HG03039 (cell line): ENCODE measurements around the gene UBE2B.
"Not testable (repeated sequence)": the region's sequence is repeated elsewhere in the genome, so short reads cannot be mapped to it uniquely, and the experiment has no call there.

ENCODE experiments used
- ATAC-seq: cut with Tn5 transposase; IDR thresholded peaks from one replicate; pipeline ENCODE4 v1.9.1; 2021; ENCODE audit warnings: mild to moderate bottlenecking, moderate library complexity; ENCODE audit not compliant: unreplicated experiment

Gene UBE2B

DNA sequence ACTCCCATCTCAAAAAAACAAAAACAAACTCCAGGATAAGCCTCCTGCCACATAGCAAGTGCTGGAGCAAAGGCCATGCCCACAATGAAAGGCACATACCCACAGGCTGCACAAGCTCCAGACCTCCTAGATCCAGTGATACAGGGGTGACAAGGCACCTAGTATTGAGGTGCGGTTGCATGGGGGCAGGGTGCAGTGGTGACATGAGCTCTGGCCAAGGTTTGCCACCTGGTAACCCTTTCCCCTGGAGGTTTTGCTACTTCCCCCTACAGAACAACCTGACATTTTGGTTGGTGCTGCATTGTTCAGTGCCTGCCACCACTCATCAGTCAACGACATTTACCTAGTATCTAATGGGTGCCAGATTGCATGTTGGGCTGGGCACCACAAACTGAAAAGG lies 25.8 kb downstream of the UBE2B start:
- no peak for ATAC-seq

DNA sequence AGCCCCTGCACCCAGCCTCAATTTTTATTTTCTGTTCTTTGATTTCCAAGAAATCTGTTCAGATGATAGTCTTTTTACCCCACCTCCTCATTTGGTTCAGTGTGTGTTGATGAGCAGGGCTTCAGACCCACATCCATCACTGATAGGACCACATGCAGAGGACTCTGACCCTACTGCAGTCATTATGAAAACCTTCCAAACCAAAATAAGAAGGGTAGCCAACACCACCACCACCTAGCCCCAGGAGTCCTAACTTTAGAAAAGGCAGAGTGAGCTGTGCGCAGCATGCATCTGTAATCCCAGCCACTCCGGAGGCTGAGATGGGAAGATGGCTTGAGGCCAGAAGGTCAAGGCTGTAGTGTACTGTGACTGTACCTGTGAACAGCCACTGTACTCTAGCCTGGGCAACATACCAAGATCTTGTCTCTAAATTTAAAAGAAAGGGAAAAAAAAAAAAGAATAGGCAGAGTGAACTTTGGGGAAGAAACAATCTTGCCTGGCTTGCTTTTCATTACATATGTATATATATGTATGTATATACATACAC lies 27.3 kb downstream of the UBE2B start:
- no peak for ATAC-seq

DNA sequence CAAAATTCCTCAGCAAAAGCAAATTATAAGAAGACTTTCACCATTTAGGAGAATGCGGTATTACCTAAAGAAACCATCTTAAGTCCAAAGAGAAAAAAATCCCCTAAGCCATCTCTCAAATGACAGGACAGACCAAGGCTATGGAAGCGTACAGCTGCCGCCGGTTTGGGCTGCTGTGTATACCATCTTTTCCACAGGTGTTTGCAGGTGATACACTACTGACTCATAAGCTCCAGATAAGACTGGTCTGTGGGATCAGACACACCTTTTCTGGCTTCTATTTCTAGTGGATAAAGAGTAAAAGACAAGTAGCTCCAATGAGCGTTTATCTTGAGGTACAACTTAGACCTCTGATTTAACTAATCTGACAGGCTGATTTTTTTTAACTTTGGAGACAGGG lies 32.6 kb downstream of the UBE2B start:
- ATAC-seq, result no peak

DNA sequence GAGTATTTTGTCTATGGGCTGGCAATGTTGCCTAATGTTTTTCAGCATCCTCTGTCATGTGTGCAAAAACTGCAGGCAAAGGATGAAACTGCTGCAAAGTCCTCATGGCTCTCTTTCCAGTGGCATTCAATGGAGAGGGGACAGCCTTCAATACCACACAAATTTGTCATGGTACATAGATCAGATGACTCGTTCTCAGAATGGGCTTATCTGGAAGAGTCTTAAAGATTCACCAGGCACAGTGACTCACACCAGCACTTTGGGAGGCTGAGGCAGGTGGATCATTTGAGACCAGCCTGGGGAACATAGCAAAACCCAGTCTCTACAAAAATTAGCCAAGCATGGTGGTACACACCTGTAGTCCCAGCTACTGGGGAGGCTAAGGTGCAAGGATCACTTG lies 35.0 kb downstream of the UBE2B start:
- no peak for ATAC-seq

DNA sequence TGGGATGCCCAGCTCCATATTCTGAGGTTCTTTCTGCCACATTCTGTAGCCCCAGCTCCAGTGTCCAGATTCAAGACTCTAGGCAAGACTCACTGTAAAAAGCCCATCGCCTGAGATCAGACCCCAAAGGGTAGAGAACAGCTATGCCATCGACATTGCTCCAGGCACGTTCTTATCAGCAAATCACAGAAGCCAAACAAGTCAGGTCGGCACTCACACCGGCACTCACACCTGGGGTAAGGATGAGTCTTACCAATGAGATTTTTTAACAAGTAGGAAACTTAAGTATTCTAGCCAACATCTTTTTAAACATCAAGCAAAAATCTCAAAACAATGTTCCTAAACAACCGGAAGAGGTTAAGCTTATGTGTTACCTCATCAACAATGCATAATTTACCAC lies 38.0 kb downstream of the UBE2B start:
- no peak for ATAC-seq

DNA sequence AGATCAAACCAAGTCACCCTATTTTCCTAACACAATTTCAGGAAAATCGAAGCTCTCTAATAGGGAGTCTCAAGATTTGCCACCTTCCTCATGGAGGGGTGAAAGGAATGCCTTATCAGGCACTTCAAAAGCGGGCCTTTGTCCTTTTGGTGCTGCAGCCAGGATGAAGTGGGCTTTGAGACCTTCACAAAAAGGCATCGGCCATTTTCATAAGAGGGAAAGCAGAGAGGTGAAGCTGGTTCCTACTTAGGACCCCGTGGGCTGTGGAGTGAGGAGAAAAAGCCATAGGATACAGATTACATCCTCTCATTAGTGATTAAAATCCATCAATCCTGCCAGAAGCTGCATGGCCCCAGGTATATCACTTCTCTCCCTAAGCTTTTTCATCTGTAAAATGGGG lies 39.5 kb downstream of the UBE2B start:
- ATAC-seq, result no peak

DNA sequence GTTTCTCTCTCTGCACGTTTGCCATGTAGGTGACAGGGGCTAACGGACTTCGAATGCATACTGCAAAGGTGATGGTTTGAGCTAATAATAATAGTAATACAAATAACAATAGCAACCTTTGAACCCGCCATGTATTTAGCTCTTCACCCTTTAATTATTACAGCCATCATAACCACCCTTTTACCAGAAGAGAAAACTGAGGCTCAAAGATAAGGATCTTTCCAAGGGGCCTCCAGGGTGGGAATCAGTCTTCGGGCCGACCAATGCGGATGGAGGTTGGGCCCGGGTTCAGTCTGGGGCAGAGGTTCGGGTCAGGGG lies 39.8 kb downstream of the UBE2B start:
- ATAC-seq, result no peak

DNA sequence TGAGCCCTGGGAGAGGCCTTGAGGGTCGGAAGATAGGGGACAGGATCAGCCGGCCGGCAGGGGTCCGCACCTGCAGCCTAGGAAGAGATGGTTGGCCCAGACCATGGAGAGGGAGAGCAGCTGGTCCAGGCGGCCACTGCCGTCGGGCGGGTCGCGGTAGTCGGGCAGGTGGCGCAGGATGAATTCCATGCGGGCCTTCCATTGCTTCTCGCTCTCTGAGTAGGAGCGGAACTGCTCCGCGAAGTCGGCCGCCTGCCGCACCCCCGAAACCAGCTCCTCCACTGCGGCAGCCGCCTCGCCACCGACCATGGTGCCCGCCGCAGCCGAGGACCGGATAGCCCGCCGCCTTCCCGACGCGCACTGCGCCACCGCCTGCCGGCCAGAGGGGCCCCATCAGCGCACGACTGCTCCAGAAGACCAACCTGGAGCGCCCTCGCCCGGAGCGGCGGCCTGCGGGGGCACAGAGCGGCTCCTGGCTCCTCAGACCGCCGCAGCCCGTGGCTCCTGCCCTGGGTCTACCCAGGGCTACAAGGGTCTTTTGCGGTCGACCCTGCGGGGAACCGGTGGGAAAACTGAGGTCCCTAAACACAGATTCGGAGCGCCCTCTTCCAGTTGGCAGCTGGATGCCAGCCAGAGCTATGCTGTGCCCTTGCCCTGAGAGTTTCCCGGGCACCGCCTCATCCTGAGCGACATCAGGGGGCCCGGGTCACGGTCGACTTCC lies 40.3 kb downstream of the UBE2B start, which contains the start of gene CDKN2AIPNL:
CDKN2AIPNL (minus strand) TSS at position 336 of the 721 bp plus-strand sequence; CDS start at position 309, 27 bp downstream.
- ATAC-seq, result peak; percentile 95

DNA sequence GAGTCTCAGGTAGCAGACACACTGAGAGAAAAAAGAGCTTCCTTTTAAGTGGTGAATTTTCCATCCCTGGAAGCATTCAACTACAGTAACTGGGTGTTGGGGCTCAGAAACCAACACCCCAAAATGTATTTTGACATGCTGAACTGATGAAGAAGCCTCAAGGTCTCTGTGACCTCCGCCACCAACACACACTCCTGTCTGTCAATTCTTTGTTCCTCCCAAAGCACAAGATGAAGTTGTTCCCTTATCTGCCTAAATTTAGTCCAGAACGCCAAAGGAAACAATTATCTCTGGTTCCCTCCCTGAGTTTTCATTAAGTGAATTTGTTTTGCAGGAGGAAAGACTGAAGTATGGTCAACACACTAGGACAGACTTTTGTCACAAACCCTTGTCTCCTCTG lies 41.7 kb downstream of the UBE2B start:
- ATAC-seq, result no peak

DNA sequence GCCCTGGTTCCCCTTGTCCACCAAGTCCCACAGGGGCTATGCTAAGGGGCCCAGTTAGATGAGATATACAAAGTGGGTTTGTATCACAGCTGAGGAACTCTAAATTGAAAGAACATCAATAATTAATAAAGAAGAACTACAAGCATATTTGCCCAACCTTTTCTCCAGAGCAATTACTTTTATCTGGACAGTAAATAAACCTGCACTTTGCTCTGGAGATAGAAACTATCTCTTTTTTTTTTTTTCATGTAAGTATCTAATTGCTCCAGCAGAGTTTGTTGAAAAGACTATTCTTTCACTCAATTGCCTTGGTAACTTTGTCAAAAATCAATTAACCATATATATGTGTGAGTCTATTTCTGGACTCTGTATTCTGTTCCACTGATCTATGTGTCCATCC lies 46.3 kb downstream of the UBE2B start:
- ATAC-seq, result no peak

DNA sequence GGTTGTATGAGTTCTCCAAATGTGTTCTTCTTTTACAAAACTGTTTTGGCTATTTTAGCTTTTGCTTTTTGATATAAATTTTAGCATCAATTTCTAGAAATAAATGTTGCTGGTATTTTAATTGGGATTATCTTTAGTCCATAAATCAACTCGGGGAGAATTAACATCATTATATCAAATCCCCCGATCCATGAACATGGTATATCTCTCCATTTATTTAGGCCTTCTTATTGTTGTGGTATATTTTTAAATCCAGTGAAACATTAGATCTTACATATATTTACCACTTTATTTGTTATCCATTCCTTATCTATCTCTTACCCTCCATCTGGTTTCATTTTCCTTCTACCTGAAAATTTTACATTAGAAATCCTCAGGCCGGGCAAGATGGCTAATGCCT lies 47.6 kb downstream of the UBE2B start:
- ATAC-seq, result no peak

DNA sequence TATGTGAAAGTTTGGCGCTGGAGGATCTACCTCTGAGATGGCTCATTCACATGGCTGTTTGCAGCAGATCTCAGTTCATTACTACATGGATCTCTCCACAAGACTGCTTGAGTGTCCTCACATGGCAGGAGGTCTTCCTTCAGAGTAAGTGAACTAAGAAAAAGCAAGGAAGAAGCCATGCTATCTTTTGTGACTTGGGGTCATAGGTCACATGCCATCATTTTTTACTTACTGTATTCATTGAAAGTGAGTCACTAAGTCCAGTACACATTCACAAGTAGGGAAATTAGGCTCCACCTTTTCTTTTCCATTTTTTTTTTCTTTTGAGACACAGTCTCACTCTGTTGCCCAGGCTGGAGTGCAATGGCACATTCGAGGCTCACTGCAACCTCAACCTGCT lies 49.0 kb downstream of the UBE2B start:
- no peak for ATAC-seq

DNA sequence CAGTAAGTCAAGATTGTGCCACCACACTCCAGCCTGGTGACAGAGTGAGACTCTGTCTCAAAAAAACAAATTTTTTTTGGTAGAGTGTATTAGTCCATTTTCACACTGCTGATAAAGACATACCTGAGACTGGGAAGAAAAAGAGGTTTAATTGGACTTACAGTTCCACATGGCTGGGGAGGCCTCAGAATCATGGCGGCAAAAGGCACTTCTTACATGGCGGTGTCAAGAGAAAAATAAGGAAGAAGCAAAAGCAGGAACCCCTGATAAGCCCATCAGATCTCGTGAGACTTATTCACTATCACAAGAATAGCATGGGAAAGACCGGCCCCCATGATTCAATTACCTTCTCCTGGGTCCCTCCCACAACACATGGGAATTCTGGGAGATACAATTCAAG lies 49.7 kb downstream of the UBE2B start:
- ATAC-seq, result not testable (repeated sequence)

DNA sequence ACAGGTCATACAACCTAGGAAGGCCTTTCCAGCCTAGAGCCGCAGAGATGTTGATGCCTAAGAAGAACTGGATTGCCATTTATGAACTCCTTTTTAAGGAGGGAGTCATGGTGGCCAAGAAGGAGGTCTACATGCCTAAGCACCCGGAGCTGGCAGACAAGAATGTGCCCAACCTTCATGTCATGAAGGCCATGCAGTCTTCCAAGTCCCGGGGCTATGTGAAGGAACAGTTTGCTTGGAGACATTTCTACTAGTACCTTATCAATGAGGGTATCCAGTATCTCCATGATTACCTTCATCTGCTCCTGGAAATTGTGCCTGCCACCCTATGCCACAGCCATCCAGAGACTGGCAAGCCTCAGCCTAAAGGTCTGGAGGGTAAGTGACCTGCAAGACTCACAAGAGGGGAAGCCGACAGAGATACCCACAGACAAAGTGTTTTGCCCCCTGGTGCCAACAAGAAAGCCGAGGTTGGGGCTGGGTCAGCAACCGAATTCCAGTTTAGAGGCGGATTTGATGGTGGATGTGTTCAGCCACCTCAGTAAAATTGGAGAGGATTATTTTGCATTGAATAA lies 51.5 kb downstream of the UBE2B start:
- no peak for ATAC-seq

DNA sequence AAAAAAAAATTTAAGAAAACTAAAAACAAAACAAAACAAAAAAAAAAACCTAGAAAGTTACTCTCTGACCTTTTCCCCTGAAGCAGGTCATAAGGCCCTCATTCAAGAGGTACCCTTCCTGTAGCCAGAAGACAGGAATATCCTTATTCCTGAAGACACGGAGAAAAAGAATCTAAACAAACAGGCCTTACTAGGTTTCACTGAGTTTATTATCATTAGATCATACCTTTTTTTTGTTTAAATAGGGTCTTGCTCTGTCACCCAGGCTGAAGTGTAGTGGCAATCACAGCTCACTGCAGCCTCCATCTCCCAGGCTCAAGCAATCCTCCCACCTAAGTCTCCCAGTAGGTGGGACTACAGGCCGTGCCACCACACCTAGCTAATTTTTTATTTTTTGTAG lies 52.0 kb downstream of the UBE2B start:
- ATAC-seq, result no peak

DNA sequence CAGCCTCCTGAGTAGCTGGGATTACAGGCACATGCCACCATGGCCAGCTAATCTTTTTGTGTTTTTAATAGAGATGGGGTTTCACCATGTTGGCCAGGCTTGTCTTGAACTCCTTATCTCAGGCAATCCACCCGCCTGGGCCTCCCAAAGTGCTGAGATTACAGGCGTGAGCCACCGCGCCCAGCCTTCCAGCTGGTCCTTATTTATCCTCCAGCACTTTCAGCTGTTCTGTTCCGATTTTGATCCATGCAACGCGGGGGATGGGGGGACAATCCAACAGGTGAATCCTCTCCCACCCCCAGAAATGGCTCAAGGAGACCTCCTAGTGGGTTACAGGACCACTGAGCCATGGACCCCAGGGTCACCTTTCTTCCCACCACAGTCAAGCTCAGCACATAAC lies 55.0 kb downstream of the UBE2B start:
- ATAC-seq, result no peak

DNA sequence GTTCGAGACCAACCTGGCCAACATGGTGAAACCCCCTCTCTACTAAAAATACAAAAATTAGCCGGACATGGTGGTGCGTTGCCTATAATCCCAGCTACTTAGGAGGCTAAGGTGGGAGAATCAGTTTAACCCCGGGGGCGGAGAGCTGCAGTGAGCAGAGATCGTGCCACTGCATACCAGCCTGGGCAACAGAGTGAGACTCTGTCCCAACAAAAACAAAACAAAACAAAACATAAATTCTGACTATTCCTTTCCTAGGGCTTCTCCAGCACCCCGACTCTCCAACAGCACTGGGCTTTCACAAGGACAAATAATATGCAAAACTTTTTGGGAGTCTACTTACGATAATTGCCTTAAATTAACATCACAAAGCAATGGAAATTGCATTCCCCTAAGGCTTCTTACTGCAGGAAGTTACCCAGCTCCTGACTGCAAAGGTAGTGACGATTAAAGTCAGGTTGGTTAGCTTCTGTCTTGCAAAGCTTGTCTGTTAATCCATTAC lies 56.2 kb downstream of the UBE2B start:
- no peak for ATAC-seq

DNA sequence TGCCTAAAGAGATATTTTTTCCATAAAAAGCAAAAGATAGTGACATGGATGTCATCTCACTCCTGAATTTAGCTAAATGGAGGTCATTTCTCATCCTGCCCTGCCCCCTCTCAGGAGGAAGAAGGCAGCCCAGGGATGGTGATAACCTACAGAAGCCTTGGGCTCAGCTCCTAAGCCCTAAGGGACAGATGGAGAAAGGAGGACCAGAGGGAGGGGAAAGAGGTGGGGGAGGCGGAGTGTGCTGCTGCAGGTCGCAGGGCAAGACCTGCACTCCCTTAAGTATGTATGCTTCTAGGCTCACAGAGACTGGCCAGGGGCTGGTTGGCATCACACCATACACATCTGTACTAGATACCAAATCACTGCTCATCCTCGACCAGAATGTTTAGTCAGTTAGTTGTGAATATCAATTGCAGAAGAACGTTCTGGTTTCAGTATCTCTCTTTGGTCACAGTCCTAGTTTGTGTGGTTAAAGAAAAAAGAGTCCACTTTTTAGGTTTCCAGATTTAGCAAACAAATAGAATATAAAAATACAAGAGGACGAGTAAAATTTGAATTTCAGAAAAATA lies 58.7 kb downstream of the UBE2B start:
- no peak for ATAC-seq

DNA sequence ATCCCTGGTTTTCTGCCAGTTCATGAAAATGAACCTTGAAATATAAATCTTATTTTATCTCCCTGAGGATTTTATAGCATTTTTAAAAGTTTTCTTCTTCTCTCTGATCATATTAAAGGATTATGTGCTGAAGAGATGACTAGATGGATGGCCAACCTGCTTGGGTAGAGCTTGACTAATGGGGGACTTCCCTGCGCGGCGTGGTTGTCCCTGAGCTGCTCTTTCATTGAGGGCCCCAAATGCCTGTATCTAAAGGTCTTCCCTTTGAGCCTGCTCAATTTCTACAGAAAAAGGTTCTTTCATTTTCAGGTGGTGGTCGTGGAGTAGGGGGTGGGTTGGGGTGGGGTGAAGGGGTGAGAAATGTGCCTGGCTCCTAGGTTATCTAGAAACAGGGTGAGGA lies 60.8 kb downstream of the UBE2B start:
- ATAC-seq, result no peak

DNA sequence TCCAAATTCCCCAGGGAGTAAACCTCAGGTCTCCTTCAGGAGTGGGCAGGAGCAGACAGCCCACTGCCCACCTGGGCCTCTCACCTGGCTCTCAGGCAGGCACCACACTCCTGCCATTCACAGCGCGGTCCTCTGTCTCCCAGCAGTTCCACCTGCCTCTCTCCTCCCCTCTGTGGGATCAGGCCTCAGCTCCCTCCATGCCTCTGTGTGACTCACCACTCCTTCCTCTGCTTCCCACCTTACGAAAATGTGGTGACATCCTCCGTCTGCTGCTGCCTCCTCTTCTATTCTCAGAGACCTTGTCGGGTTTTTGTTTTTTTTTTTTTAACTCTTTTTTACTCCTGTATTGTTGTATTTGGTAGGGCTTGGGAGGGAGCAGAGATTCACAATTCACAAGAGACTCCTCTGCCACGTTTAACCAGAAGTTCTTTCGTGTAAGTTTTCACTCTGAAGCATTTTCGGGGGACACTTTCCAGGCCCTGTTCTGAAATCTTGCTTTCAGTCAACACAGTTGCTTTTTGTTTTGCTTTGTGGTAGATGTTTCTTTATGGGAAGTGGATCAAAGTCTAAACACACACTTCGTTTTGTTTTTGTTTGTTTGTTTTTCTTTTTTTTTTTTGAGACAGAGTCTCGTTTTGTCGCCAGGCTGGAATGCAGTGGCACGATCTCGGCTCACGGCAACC lies 61.4 kb downstream of the UBE2B start:
- no peak for ATAC-seq

DNA sequence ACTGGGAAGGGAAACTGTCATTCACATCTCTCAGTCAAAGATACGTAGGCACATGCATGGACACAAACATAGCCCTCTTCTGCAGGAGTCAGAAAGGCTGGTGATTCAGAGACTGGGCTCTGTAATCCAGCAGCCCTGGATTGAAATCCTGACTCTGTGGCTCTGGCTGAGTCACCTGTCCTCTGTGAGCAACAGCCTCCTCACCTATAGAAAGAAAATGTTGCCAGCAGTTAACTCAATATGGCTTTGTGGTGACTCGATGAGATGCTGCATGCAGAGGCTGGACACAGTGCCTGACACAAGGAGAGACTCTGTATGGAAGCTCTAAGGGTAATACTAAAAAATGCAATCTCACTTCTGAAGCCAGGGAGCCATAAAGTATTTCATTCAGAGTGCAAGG lies 64.2 kb downstream of the UBE2B start:
- ATAC-seq, result no peak
